HUDEP-2 (cell line): ENCODE data around the gene ANKRD13D.

Experiments
- DNase-seq, 76 experiments: peaks; one replicate each; lab custom pipeline; 2025; ENCODE audit not compliant: unreplicated experiment in 76 of 76; lab: John Stamatoyannopoulos, UW

The ANKRD13D gene

GRCh38 chr11:67289226-67289650 is at the start of gene ANKRD13D:
Gene ANKRD13D, plus strand, starts transcription at chr11:67289303. Its CDS starts 158 bp downstream, at chr11:67289461.
- DNase-seq: peak in 3 of 76 experiments; percentile 52 to 71 (median 69)

- peak in 75 of 76 experiments; percentile 54 to 98 (median 95) for DNase-seq
These were observed 49.1 kb upstream of the ANKRD13D start for GRCh38 chr11:67239783-67240575.

- peak in 58 of 76 experiments; percentile 14 to 75 (median 44) for DNase-seq
These were observed 48.3 kb upstream of the ANKRD13D start for GRCh38 chr11:67240576-67241389.

GRCh38 chr11:67242548-67242947 is 46.6 kb upstream of the ANKRD13D start:
- DNase-seq: no peak

GRCh38 chr11:67243051-67243450 is 46.1 kb upstream of the ANKRD13D start:
- DNase-seq: no peak

GRCh38 chr11:67245046-67245445 is 44.1 kb upstream of the ANKRD13D start:
- DNase-seq: no peak

- DNase-seq: no peak
These were observed 41.1 kb upstream of the ANKRD13D start for GRCh38 chr11:67247946-67248550.

- DNase-seq: peak in 25 of 76 experiments; percentile 11 to 56 (median 24)
These were observed 40.5 kb upstream of the ANKRD13D start for GRCh38 chr11:67248653-67249052.

GRCh38 chr11:67250059-67251043 is 38.8 kb upstream of the ANKRD13D start:
- DNase-seq: no peak

- no peak for DNase-seq
These were observed 37.3 kb upstream of the ANKRD13D start for GRCh38 chr11:67251841-67252240.

- DNase-seq: peak in 33 of 76 experiments; percentile 8 to 58 (median 32)
These were observed 36.3 kb upstream of the ANKRD13D start for GRCh38 chr11:67252831-67253239.

- DNase-seq: peak in 66 of 76 experiments; percentile 15 to 86 (median 50)
These were observed 35.1 kb upstream of the ANKRD13D start for GRCh38 chr11:67253872-67254624.

- DNase-seq: peak in 5 of 76 experiments; percentile 10 to 27 (median 10)
These were observed 34.3 kb upstream of the ANKRD13D start for GRCh38 chr11:67254798-67255197.

- no peak for DNase-seq
These were observed 33.8 kb upstream of the ANKRD13D start for GRCh38 chr11:67255353-67255752.

GRCh38 chr11:67255864-67256263 is 33.2 kb upstream of the ANKRD13D start:
- DNase-seq: no peak

- DNase-seq: no peak
These were observed 32.5 kb upstream of the ANKRD13D start for GRCh38 chr11:67256477-67257135.

- no peak for DNase-seq
These were observed 28.7 kb upstream of the ANKRD13D start for GRCh38 chr11:67260406-67260805.

GRCh38 chr11:67260885-67261639 is 28.0 kb upstream of the ANKRD13D start:
- DNase-seq: peak in 25 of 76 experiments; percentile 7 to 52 (median 24)
